Natural killer cell (primary cell): ENCODE data around the gene CCDC66. TPM values are rescaled to one million over a fixed set of nuclear protein-coding genes. Genes with fewer than 3 reads are reported as not detected.

Experiments used
- ATAC-seq, 3 donors: fragments of 150-1000 bp in 2 of 3; fragments of 200-7000 bp in 1 of 3; cut with Tn5 transposase; 1 replicate in 1 of 3; 2 replicates in 2 of 3; pipeline ENCODE4 v1.10.0; 2021; ENCODE audit warnings: mild to moderate bottlenecking in 2 of 3, moderate library complexity in 2 of 3
- DNase-seq, 2 donors: peaks; one replicate each; pipeline versions ENCODE4 v3.0.0 to v3.0.0-alpha.2; 2013 to 2021; ENCODE audit warnings: mixed read lengths in 1 of 2
- H3K27ac ChIP-seq: one replicate; pipeline ENCODE4 v1.5.1; 2013; ENCODE audit warnings: mild to moderate bottlenecking, low read length
- H3K27me3 ChIP-seq: one replicate; pipeline ENCODE4 v1.6.1; 2013; ENCODE audit warnings: low read length; ENCODE audit not compliant: control insufficient read depth, insufficient read depth
- H3K36me3 ChIP-seq: one replicate; pipeline ENCODE4 v1.6.1; 2013; ENCODE audit warnings: low read length; ENCODE audit not compliant: control insufficient read depth, insufficient read depth
- H3K4me1 ChIP-seq: one replicate; pipeline ENCODE4 v1.6.1; 2013; ENCODE audit warnings: low read length; ENCODE audit not compliant: control insufficient read depth, insufficient read depth
- H3K4me3 ChIP-seq: one replicate; pipeline ENCODE4 v1.5.1; 2013; ENCODE audit warnings: low read length
- H3K9me3 ChIP-seq: one replicate; pipeline ENCODE4 v1.6.1; 2013; ENCODE audit warnings: low read length; ENCODE audit not compliant: control insufficient read depth, insufficient read depth
- H3K27ac Mint-ChIP-seq, 2 donors: one replicate each; pipeline ENCODE4 v1.8.0; 2022; ENCODE audit warnings: mild to moderate bottlenecking in 2 of 2, mixed read lengths in 2 of 2, moderate library complexity in 1 of 2
- H3K27me3 Mint-ChIP-seq, 2 donors: one replicate each; pipeline ENCODE4 v1.8.0; 2022; ENCODE audit warnings: low read depth in 2 of 2, mixed read lengths in 2 of 2
- H3K36me3 Mint-ChIP-seq: one replicate; pipeline ENCODE4 v1.8.0; 2022; ENCODE audit warnings: mixed read lengths
- H3K4me1 Mint-ChIP-seq, 2 donors: one replicate each; pipeline ENCODE4 v1.8.0; 2022; ENCODE audit warnings: mixed read lengths in 2 of 2
- H3K4me3 Mint-ChIP-seq: one replicate; pipeline ENCODE4 v1.8.0; 2022; ENCODE audit warnings: mild to moderate bottlenecking, moderate library complexity, mixed read lengths
- H3K9me3 Mint-ChIP-seq, 2 donors: one replicate each; pipeline ENCODE4 v1.8.0; 2022; ENCODE audit warnings: mixed read lengths in 2 of 2
- CTCF ChIP-seq: fragments of 200-600 bp; IDR thresholded peaks from one replicate; pipeline ENCODE4 v1.8.0; 2022; ENCODE audit warnings: antibody characterized with exemption
- WGBS: methylation state at CpG from one replicate; pipeline ENCODE4 v1.1.7; 2013; ENCODE audit warnings: missing lambda C conversion rate; ENCODE audit not compliant: insufficient coverage; 5-methylcytosine and 5-hydroxymethylcytosine counted together
- intact Hi-C: fragments of 100-400 bp; cut with micrococcal nuclease; formaldehyde crosslinking; loops from one replicate; pipeline ENCODE4 v1.14.2; 2022
- total RNA-seq, 4 donors: library from RNA; stranded (reverse); fragments of 120-200 nt in 1 of 4; gene quantifications; one replicate each; pipeline versions ENCODE4 v1.2.3 to v1.2.4, GENCODE V29; 2013 to 2022

CCDC66 gene
- total RNA-seq, 3 donors from 2014 or later (not counting 1 experiment from before 2014, with no cell fraction given): 25.5 to 36.0 (median 35.0) TPM

- Histone ChIP-seq H3K9me3 (no peaks in the 10 kb centered on the region), H3K27ac (no peak overlapping the region), H3K4me1 (peaks cover 21% of the 10 kb centered on the region), H3K27me3 (no peaks in the 10 kb centered on the region), H3K4me3 (no peak overlapping the region), H3K36me3 (peaks cover 15% of the 10 kb centered on the region)
- 56% methylated on average over 1 of the region's 1 CpG for WGBS
- ATAC-seq: no peak
- Mint-ChIP-seq H3K4me3 (no peak overlapping the region), H3K27ac (no peak overlapping the region), H3K4me1 (peaks cover 29 to 49% of the 10 kb centered on the region in 2 donors), H3K9me3 (no peaks in the 10 kb centered on the region), H3K36me3 (no peaks in the 10 kb centered on the region), H3K27me3 (no peaks in the 10 kb centered on the region)
- no peak for TF ChIP-seq CTCF
- DNase-seq: peak in 1 of 2 donors; percentile 21
- intact Hi-C loops: no loop called here
These were observed 56.0 kb downstream of the CCDC66 start for GRCh38 chr3:56613016-56613415.

- peak overlapping the region; percentile 30 to 55 for H3K27ac Mint-ChIP-seq
- peaks cover 8% of the 10 kb centered on the region for H3K36me3 Mint-ChIP-seq
- no peaks in the 10 kb centered on the region for H3K27me3 Mint-ChIP-seq
- H3K4me1 Mint-ChIP-seq: peaks cover 21 to 32% of the 10 kb centered on the region in 2 donors
- peaks cover 40% of the 10 kb centered on the region for H3K36me3 ChIP-seq
- no peak overlapping the region for H3K27ac ChIP-seq
- WGBS: 80% methylated on average over 1 of the region's 2 CpGs
- intact Hi-C loops: no loop called here
- ATAC-seq: no peak
- DNase-seq: no peak
- no peak for TF ChIP-seq CTCF
- no peaks in the 10 kb centered on the region for H3K9me3 ChIP-seq
- peaks cover 15% of the 10 kb centered on the region for H3K4me1 ChIP-seq
- no peak overlapping the region for H3K4me3 Mint-ChIP-seq
- no peaks in the 10 kb centered on the region for H3K9me3 Mint-ChIP-seq
- H3K27me3 ChIP-seq: no peaks in the 10 kb centered on the region
- H3K4me3 ChIP-seq: no peak overlapping the region
These were observed 59.6 kb downstream of the CCDC66 start for GRCh38 chr3:56616478-56617006.

- Mint-ChIP-seq H3K27ac (peak overlapping the region; percentile 3 to 37), H3K9me3 (no peaks in the 10 kb centered on the region), H3K4me1 (peaks cover 8 to 14% of the 10 kb centered on the region in 2 donors), H3K27me3 (no peaks in the 10 kb centered on the region), H3K4me3 (no peak overlapping the region), H3K36me3 (peaks cover 16% of the 10 kb centered on the region)
- Histone ChIP-seq H3K4me3 (no peak overlapping the region), H3K27ac (no peak overlapping the region), H3K4me1 (no peaks in the 10 kb centered on the region), H3K36me3 (peaks cover 73% of the 10 kb centered on the region), H3K27me3 (no peaks in the 10 kb centered on the region), H3K9me3 (no peaks in the 10 kb centered on the region)
- ATAC-seq: no peak
- no peak for TF ChIP-seq CTCF
- intact Hi-C loops: no loop called here
- no peak for DNase-seq
- WGBS: no CpG with 5 or more reads among the region's 2 CpGs
These were observed 63.4 kb downstream of the CCDC66 start for GRCh38 chr3:56620371-56620770.

- peak overlapping the region; percentile 23 to 38 for H3K27ac Mint-ChIP-seq
- WGBS: 88% methylated on average over 3 of the region's 3 CpGs
- DNase-seq (no peak), ATAC-seq (no peak)
- Histone ChIP-seq H3K36me3 (peaks cover 80% of the 10 kb centered on the region), H3K4me3 (no peak overlapping the region), H3K27ac (no peak overlapping the region), H3K9me3 (no peaks in the 10 kb centered on the region), H3K4me1 (no peaks in the 10 kb centered on the region), H3K27me3 (no peaks in the 10 kb centered on the region)
- H3K27me3 Mint-ChIP-seq: no peaks in the 10 kb centered on the region
- intact Hi-C loops: no loop called here
- peaks cover 1 to 7% of the 10 kb centered on the region in 2 donors for H3K4me1 Mint-ChIP-seq
- no peak for TF ChIP-seq CTCF
- no peak overlapping the region for H3K4me3 Mint-ChIP-seq
- no peaks in the 10 kb centered on the region for H3K9me3 Mint-ChIP-seq
- peaks cover 16% of the 10 kb centered on the region for H3K36me3 Mint-ChIP-seq
These were observed 64.7 kb downstream of the CCDC66 start for GRCh38 chr3:56621681-56622080.
